Lung (tissue), 12 donors: Measurements from ENCODE around the gene ERMARD. TPM values are rescaled to one million over a fixed set of nuclear protein-coding genes. Genes with fewer than 3 reads are reported as not detected.

Experiments used
- ATAC-seq: fragments of 200-7000 bp; cut with Tn5 transposase; one replicate; pipeline ENCODE4 v1.9.1; 2020; ENCODE audit warnings: moderate number of reproducible peaks; ENCODE audit not compliant: insufficient read depth, low FRiP score
- DNase-seq, 3 donors: peaks; one replicate each; pipeline ENCODE4 v3.0.0-alpha.2; 2013 to 2017
- H3K27ac ChIP-seq, 2 donors: one replicate each; pipeline ENCODE4 v1.5.1; 2013; ENCODE audit warnings: mild to moderate bottlenecking in 2 of 2, moderate library complexity in 2 of 2, control low read depth in 1 of 2, inconsistent platforms in 1 of 2, low read depth in 1 of 2, low read length in 1 of 2
- H3K27me3 ChIP-seq, 3 donors: one replicate each; pipeline ENCODE4 v1.5.1; 2013; ENCODE audit warnings: low read length in 2 of 3; ENCODE audit not compliant: control insufficient read depth in 3 of 3, insufficient read depth in 3 of 3
- H3K36me3 ChIP-seq, 4 donors: one replicate each; pipeline ENCODE4 v1.5.1; 2013; ENCODE audit warnings: low read length in 4 of 4, mild to moderate bottlenecking in 1 of 4, moderate library complexity in 1 of 4; ENCODE audit not compliant: control insufficient read depth in 4 of 4, insufficient read depth in 4 of 4
- H3K4me1 ChIP-seq, 5 donors: one replicate each; pipeline ENCODE4 v1.5.1; 2013; ENCODE audit warnings: low read length in 5 of 5, mild to moderate bottlenecking in 2 of 5, moderate library complexity in 1 of 5; ENCODE audit not compliant: control insufficient read depth in 5 of 5, insufficient read depth in 5 of 5
- H3K4me3 ChIP-seq: one replicate; pipeline ENCODE4 v1.5.1; 2013; ENCODE audit warnings: mild to moderate bottlenecking, control low read depth, moderate library complexity
- H3K9ac ChIP-seq, 2 donors: one replicate each; pipeline ENCODE4 v1.5.1; 2013; ENCODE audit warnings: low read length in 2 of 2, control low read depth in 1 of 2; ENCODE audit not compliant: insufficient read depth in 1 of 2
- H3K9me3 ChIP-seq, 4 donors: one replicate each; pipeline ENCODE4 v1.5.1; 2013; ENCODE audit warnings: low read length in 3 of 4, mild to moderate bottlenecking in 1 of 4, moderate library complexity in 1 of 4; ENCODE audit not compliant: control insufficient read depth in 4 of 4, insufficient read depth in 3 of 4
- WGBS, 2 donors: extraction: QIAGEN DNeasy Blood & Tissue Kit; methylation state at CpG; one replicate each; pipeline ENCODE4 v1.1.7; 2013; 5-methylcytosine and 5-hydroxymethylcytosine counted together
- polyA plus RNA-seq, 2 donors: library from polyadenylated mRNA; stranded (reverse); fragments of 200-250 nt; gene quantifications; one replicate each; pipeline ENCODE4 v1.2.1, GENCODE V29; 2013
- total RNA-seq, 2 donors: library from RNA; depleted of rRNA in 1 of 2; stranded (reverse); fragments of >200 nt in 1 of 2; gene quantifications; one replicate each; pipeline ENCODE4 v1.2.1, GENCODE V29; 2014 to 2021
- TF ChIP-seq, protein P1 (sequence below): IDR thresholded peaks from 2 replicates; pipeline ENCODE4 v1.5.1; 2012; ENCODE audit warnings: mild to moderate bottlenecking; ENCODE audit errors: control extremely low read depth, extremely low read depth
- donor health status: control.
- donor health status: control.
- donor health status: Bipolar disorder and iron deficiency.
- donor health status: healthy.
- donor health status: DM: yes; HTN: yes; CAD: no.

Gene ERMARD
- total and polyA plus RNA-seq, 4 donors, result 18.7 to 55.3 (median 32.9) TPM

- no peak overlapping the region for H3K27ac ChIP-seq
- ATAC-seq (no peak), DNase-seq (no peak)
- H3K4me1 ChIP-seq, result peaks cover 0 to 15% (median 6%) of the 10 kb centered on the region in 5 donors
- H3K36me3 ChIP-seq, result no peaks in the 10 kb centered on the region
- WGBS, 2 donors, result 82 to 88% methylated on average over 7 of the region's 7 CpGs
- peaks cover 0 to 9% (median 7%) of the 10 kb centered on the region in 3 donors for H3K27me3 ChIP-seq
- H3K4me3 ChIP-seq, result no peak overlapping the region
- H3K9ac ChIP-seq, result no peak overlapping the region
- TF ChIP-seq, protein P1, sequence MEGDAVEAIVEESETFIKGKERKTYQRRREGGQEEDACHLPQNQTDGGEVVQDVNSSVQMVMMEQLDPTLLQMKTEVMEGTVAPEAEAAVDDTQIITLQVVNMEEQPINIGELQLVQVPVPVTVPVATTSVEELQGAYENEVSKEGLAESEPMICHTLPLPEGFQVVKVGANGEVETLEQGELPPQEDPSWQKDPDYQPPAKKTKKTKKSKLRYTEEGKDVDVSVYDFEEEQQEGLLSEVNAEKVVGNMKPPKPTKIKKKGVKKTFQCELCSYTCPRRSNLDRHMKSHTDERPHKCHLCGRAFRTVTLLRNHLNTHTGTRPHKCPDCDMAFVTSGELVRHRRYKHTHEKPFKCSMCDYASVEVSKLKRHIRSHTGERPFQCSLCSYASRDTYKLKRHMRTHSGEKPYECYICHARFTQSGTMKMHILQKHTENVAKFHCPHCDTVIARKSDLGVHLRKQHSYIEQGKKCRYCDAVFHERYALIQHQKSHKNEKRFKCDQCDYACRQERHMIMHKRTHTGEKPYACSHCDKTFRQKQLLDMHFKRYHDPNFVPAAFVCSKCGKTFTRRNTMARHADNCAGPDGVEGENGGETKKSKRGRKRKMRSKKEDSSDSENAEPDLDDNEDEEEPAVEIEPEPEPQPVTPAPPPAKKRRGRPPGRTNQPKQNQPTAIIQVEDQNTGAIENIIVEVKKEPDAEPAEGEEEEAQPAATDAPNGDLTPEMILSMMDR, result no peak
- H3K9me3 ChIP-seq, result no peaks in the 10 kb centered on the region
These were observed 48.1 kb downstream of the ERMARD start for GRCh38 chr6:169799474-169799926.

- DNase-seq (peak in 1 of 3 donors; percentile 7), ATAC-seq (peak; percentile 29)
- 53 to 60% methylated on average over 9 of the region's 9 CpGs for WGBS, 2 donors
- TF ChIP-seq, protein P1, result no peak
- Histone ChIP-seq H3K27ac (peak overlapping the region in 1 of 2 donors; percentile 27), H3K4me1 (peaks cover 0 to 15% (median 6%) of the 10 kb centered on the region in 5 donors), H3K27me3 (peaks cover 0 to 14% (median 7%) of the 10 kb centered on the region in 3 donors), H3K9ac (no peak overlapping the region), H3K4me3 (no peak overlapping the region), H3K9me3 (no peaks in the 10 kb centered on the region), H3K36me3 (no peaks in the 10 kb centered on the region)
These were observed 48.8 kb downstream of the ERMARD start for GRCh38 chr6:169800116-169800667.

- peak; percentile 30 for ATAC-seq
- peak; percentile 25 to 42 (median 33) for DNase-seq
- Histone ChIP-seq H3K9ac (no peak overlapping the region), H3K27ac (peak overlapping the region in 1 of 2 donors; percentile 55), H3K36me3 (no peaks in the 10 kb centered on the region), H3K27me3 (peaks cover 0 to 14% (median 7%) of the 10 kb centered on the region in 3 donors), H3K4me3 (no peak overlapping the region), H3K4me1 (peaks cover 0 to 15% (median 6%) of the 10 kb centered on the region in 5 donors), H3K9me3 (no peaks in the 10 kb centered on the region)
- 62 to 71% methylated on average over 13 of the region's 13 CpGs for WGBS, 2 donors
- TF ChIP-seq, protein P1, result no peak
These were observed 49.4 kb downstream of the ERMARD start for GRCh38 chr6:169800668-169801395.
